Uterus (tissue), 2 donors: Measurements from ENCODE around the gene PFDN5.

Experiments used
- POLR2A ChIP-seq, 2 donors: fragments of 450-650 bp; IDR thresholded peaks; one replicate each; pipeline ENCODE4 v1.6.1; 2016; ENCODE audit warnings: antibody characterized with exemption in 2 of 2, mild to moderate bottlenecking in 1 of 2, moderate library complexity in 1 of 2
- TF ChIP-seq, protein P1 (sequence below), 4 experiments: fragments of 200-600 bp in 2 of 4; fragments of 450-650 bp in 2 of 4; sonication (generic) in 2 of 4; IDR thresholded peaks; one replicate each; pipeline ENCODE4 v1.5.1; 2016 to 2019; ENCODE audit warnings: antibody characterized with exemption in 4 of 4, mild to moderate bottlenecking in 2 of 4, moderate library complexity in 1 of 4

DNA sequence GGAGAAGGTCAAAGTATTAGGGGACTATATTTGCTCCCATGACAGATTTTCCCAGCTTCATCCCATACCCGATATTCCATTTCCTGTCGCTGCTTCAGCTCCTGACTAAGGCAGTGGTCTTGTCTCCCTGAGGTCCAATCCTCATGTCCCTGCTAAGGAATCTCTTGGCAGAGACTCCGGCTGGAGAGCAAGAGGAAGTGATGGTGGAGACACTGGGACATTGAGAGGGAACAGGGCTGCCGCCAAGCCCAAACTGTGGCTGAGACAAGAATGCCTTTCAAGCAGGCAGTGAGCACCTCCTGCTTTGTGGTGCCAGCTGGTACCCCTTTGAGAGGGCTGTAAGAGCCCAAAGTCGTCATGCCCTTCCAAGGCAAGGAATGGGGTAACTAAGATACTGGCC lies 35.3 kb downstream of the PFDN5 start:
- TF ChIP-seq, protein P1, sequence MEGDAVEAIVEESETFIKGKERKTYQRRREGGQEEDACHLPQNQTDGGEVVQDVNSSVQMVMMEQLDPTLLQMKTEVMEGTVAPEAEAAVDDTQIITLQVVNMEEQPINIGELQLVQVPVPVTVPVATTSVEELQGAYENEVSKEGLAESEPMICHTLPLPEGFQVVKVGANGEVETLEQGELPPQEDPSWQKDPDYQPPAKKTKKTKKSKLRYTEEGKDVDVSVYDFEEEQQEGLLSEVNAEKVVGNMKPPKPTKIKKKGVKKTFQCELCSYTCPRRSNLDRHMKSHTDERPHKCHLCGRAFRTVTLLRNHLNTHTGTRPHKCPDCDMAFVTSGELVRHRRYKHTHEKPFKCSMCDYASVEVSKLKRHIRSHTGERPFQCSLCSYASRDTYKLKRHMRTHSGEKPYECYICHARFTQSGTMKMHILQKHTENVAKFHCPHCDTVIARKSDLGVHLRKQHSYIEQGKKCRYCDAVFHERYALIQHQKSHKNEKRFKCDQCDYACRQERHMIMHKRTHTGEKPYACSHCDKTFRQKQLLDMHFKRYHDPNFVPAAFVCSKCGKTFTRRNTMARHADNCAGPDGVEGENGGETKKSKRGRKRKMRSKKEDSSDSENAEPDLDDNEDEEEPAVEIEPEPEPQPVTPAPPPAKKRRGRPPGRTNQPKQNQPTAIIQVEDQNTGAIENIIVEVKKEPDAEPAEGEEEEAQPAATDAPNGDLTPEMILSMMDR (IDR thresholded peaks at IDR 0.05) = no peak
- no peak for TF ChIP-seq POLR2A (IDR thresholded peaks at IDR 0.05)
